HUES48 (cell line): Measurements from ENCODE around the gene SPO11.
"Not testable (repeated sequence)": the region's sequence is repeated elsewhere in the genome, so short reads cannot be mapped to it uniquely, and the experiment has no call there.

Experiments
- H3K27ac ChIP-seq: one replicate; pipeline ENCODE4 v1.7.0; 2013; ENCODE audit warnings: low read depth, low read length, inconsistent platforms
- H3K27me3 ChIP-seq: 2 replicates; pipeline ENCODE4 v1.6.1; 2013; ENCODE audit warnings: mild to moderate bottlenecking, low read length; ENCODE audit not compliant: control insufficient read depth, insufficient read depth
- H3K36me3 ChIP-seq: 2 replicates; pipeline ENCODE4 v1.6.1; 2013; ENCODE audit warnings: low read length; ENCODE audit not compliant: control insufficient read depth, insufficient read depth
- H3K4me1 ChIP-seq: 2 replicates; pipeline ENCODE4 v1.6.1; 2013; ENCODE audit warnings: mild to moderate bottlenecking, low read length; ENCODE audit not compliant: control insufficient read depth, insufficient read depth
- H3K4me3 ChIP-seq: 2 replicates; pipeline ENCODE4 v1.5.1; 2013; ENCODE audit warnings: mild to moderate bottlenecking, low read depth, low read length
- H3K9ac ChIP-seq: 2 replicates; pipeline ENCODE4 v1.6.1; 2013; ENCODE audit warnings: mild to moderate bottlenecking, low read depth, low read length, moderate library complexity
- H3K9me3 ChIP-seq: 2 replicates; pipeline ENCODE4 v1.6.1; 2013; ENCODE audit warnings: low read length; ENCODE audit not compliant: control insufficient read depth, insufficient read depth

Gene SPO11

GRCh38 chr20:57341663-57342062 lies 12.1 kb downstream of the SPO11 start:
- H3K36me3 ChIP-seq = no peaks in the 10 kb centered on the region
- H3K4me1 ChIP-seq = no peaks in the 10 kb centered on the region; the same call in 1 of the 2 replicates
- H3K9me3 ChIP-seq = no peaks in the 10 kb centered on the region
- H3K4me3 ChIP-seq = no peak overlapping the region
- no peak overlapping the region for H3K9ac ChIP-seq
- no peaks in the 10 kb centered on the region; the same call in 1 of the 2 replicates for H3K27me3 ChIP-seq
- H3K27ac ChIP-seq = no peak overlapping the region

GRCh38 chr20:57342829-57343228 lies 13.2 kb downstream of the SPO11 start:
- Histone ChIP-seq H3K27ac (no peak overlapping the region), H3K4me1 (no peaks in the 10 kb centered on the region; the same call in 1 of the 2 replicates), H3K4me3 (no peak overlapping the region), H3K36me3 (no peaks in the 10 kb centered on the region), H3K27me3 (no peaks in the 10 kb centered on the region; the same call in 1 of the 2 replicates), H3K9me3 (no peaks in the 10 kb centered on the region), H3K9ac (no peak overlapping the region)

- H3K27me3 ChIP-seq = no peaks in the 10 kb centered on the region; the same call in 1 of the 2 replicates
Observed at GRCh38 chr20:57346477-57346876, 16.9 kb downstream of the SPO11 start.

GRCh38 chr20:57347393-57347792 lies 17.8 kb downstream of the SPO11 start:
- Histone ChIP-seq H3K4me3 (no peak overlapping the region), H3K27ac (no peak overlapping the region), H3K9me3 (no peaks in the 10 kb centered on the region), H3K36me3 (no peaks in the 10 kb centered on the region; the same call in 1 of the 2 replicates), H3K4me1 (no peaks in the 10 kb centered on the region; the same call in none of the 2 replicates), H3K27me3 (no peaks in the 10 kb centered on the region), H3K9ac (no peak overlapping the region)

More at GRCh38 chr20:57346477-57346876, 16.9 kb downstream of the SPO11 start:
- Histone ChIP-seq H3K4me3 (no peak overlapping the region), H3K9me3 (no peaks in the 10 kb centered on the region), H3K9ac (no peak overlapping the region), H3K27ac (peak overlapping the region; percentile 47), H3K36me3 (no peaks in the 10 kb centered on the region), H3K4me1 (no peaks in the 10 kb centered on the region)

- not testable (repeated sequence) for H3K4me1 ChIP-seq, H3K27me3 ChIP-seq, H3K9me3 ChIP-seq, H3K36me3 ChIP-seq, H3K4me3 ChIP-seq, H3K9ac ChIP-seq, H3K27ac ChIP-seq
Observed at GRCh38 chr20:57348200-57348921, 18.8 kb downstream of the SPO11 start.

GRCh38 chr20:57348922-57349574 lies 19.4 kb downstream of the SPO11 start:
- H3K27me3 ChIP-seq, H3K9me3 ChIP-seq, H3K36me3 ChIP-seq, H3K4me3 ChIP-seq, H3K4me1 ChIP-seq, H3K27ac ChIP-seq, H3K9ac ChIP-seq: not testable (repeated sequence)

GRCh38 chr20:57350081-57350710 lies 20.6 kb downstream of the SPO11 start:
- H3K27ac ChIP-seq = no peak overlapping the region
- H3K4me3 ChIP-seq = no peak overlapping the region
- no peaks in the 10 kb centered on the region; the same call in none of the 2 replicates for H3K36me3 ChIP-seq
- H3K27me3 ChIP-seq = no peaks in the 10 kb centered on the region
- H3K9ac ChIP-seq = no peak overlapping the region
- H3K9me3 ChIP-seq = no peaks in the 10 kb centered on the region
- no peaks in the 10 kb centered on the region; the same call in none of the 2 replicates for H3K4me1 ChIP-seq

- not testable (repeated sequence) for H3K36me3 ChIP-seq, H3K27me3 ChIP-seq
- peak overlapping the region; percentile 79 for H3K27ac ChIP-seq
Observed at GRCh38 chr20:57350726-57351041, 21.1 kb downstream of the SPO11 start.

GRCh38 chr20:57351042-57351783 lies 21.6 kb downstream of the SPO11 start, which contains the start of gene RAE1:
TSS of gene RAE1 (plus strand) at chr20:57351255. CDS start at chr20:57354039, 2,784 bp downstream.
- peak within 1 kb of the TSS; percentile 93 for H3K9ac ChIP-seq
- H3K36me3 ChIP-seq = no peaks in the 10 kb centered on the region; the same call in none of the 2 replicates
- H3K27me3 ChIP-seq = no peaks in the 10 kb centered on the region
- H3K9me3 ChIP-seq = no peaks in the 10 kb centered on the region
- H3K27ac ChIP-seq = peak within 1 kb of the TSS; percentile 79
- no peaks in the 10 kb centered on the region; the same call in none of the 2 replicates for H3K4me1 ChIP-seq
- H3K4me3 ChIP-seq = peak within 1 kb of the TSS; percentile 83

More at GRCh38 chr20:57350726-57351041, 21.1 kb downstream of the SPO11 start:
- not testable (repeated sequence) for H3K4me1 ChIP-seq, H3K9me3 ChIP-seq
- Histone ChIP-seq H3K9ac (peak overlapping the region; percentile 93), H3K4me3 (peak overlapping the region; percentile 83)

- Histone ChIP-seq H3K4me1 (no peaks in the 10 kb centered on the region; the same call in none of the 2 replicates), H3K27ac (no peak overlapping the region), H3K9ac (no peak overlapping the region), H3K4me3 (peak overlapping the region; percentile 83), H3K9me3 (no peaks in the 10 kb centered on the region), H3K27me3 (no peaks in the 10 kb centered on the region), H3K36me3 (no peaks in the 10 kb centered on the region; the same call in none of the 2 replicates)
Observed at GRCh38 chr20:57352305-57352704, 22.7 kb downstream of the SPO11 start.
